ENCODE results near the gene TMEM255B. TPM values are rescaled to one million over a fixed set of nuclear protein-coding genes. Genes with fewer than 3 reads are reported as not detected.

The TMEM255B gene
- total RNA-seq, 2 donors from 2014 or later: 0.86 to 1.4 TPM

DNA sequence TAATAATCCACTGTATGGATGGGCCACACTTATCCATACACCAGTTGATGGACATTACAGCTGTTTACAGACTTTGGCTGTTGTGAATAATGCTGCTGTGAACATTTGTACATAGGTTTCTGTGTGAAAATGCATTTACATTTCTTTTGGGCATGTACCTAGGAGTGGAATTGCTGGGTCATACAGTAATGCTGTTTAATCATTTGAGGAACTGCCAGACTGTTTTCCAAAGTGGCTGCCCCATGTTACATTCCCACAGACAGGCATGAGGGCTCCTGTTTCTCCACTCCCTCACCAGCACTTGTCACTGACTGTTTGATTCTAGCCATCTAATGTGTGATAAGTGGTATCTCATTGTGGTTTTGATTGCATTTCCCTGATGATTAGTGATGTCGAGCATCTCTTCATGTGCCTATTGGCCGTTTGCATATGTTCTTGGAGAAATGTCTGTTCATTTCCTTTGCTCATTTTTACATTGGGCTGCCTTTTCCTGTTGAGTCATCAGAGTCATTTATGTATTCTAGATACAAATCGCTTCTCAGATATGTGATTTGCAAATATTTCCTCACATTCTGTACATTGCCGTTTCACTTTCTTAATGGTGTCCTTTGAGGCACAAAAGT lies 12.8 kb downstream of the TMEM255B start:
- Mint-ChIP-seq H3K4me1 (no peaks in the 10 kb centered on the region), H3K27me3 (peaks cover 8% of the 10 kb centered on the region), H3K4me3 (no peak overlapping the region), H3K36me3 (ENCODE audit: low read depth) (peaks cover 2% of the 10 kb centered on the region), H3K27ac (no peak overlapping the region)
- DNase-seq (no peak), ATAC-seq (peak; percentile 27)
- H3K9me3 ChIP-seq (ENCODE audit: control insufficient read depth, low read length, poor library complexity, severe bottlenecking): no peaks in the 10 kb centered on the region

- H3K4me3 Mint-ChIP-seq: no peak overlapping the region
- no peaks in the 10 kb centered on the region for H3K36me3 Mint-ChIP-seq (ENCODE audit: low read depth)
- H3K9me3 ChIP-seq (ENCODE audit: control insufficient read depth, low read length, poor library complexity, severe bottlenecking): no peaks in the 10 kb centered on the region
- no peaks in the 10 kb centered on the region for H3K4me1 Mint-ChIP-seq
- no peak overlapping the region for H3K27ac Mint-ChIP-seq
- ATAC-seq (no peak), DNase-seq (no peak)
- H3K27me3 Mint-ChIP-seq: peaks cover 19% of the 10 kb centered on the region
Observed at GRCh38 chr13:113774177-113775107, 15.4 kb downstream of the TMEM255B start.

GRCh38 chr13:113775451-113776145 lies 16.6 kb downstream of the TMEM255B start:
- Mint-ChIP-seq H3K36me3 (ENCODE audit: low read depth) (no peaks in the 10 kb centered on the region), H3K27me3 (peaks cover 21% of the 10 kb centered on the region), H3K27ac (no peak overlapping the region), H3K4me1 (no peaks in the 10 kb centered on the region), H3K4me3 (no peak overlapping the region)
- no peaks in the 10 kb centered on the region for H3K9me3 ChIP-seq (ENCODE audit: control insufficient read depth, low read length, poor library complexity, severe bottlenecking)
- ATAC-seq (no peak), DNase-seq (no peak)

DNA sequence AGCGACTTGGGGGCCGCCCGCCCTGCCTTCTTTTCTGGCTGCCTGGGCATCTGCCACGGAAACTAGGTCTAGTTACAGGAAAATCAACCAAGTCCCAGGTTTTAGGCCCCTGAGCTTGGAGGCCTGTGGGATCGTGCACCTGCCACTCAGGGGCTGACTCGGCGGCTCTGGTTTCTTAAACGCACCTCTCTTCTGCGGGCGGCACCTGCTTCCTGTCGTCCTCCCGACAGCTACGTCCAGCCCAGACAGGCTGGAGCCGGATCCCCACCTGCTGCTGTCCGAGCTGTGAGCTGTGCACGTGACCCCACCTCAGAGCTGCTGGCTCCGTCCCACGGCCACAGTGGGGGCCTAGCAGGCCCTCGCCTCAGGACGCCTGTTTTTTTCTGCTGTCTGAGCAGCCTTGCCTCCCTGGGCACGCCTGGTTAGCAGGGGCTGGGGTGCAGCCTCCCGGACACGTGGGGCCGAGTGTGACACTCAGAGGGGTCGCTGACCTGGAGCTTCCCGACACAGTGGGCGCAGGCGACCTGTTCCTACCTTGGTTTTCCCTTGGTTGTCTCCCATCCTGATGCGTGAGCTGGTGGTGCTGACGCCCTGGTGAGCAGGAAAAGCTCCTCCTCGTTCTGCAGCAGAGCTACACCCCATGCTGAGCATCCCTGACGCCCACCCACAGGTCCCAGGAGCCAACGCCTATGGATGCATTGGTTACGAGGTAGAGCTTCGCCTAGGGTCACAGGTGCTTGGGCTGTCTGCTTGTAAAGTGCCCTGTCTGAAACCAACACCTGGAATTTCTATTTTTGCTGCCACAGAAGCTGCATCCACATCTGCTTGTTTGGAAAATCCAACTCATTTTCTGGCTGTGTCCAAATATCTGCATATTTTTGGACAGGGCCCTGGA lies 17.5 kb downstream of the TMEM255B start:
- H3K36me3 Mint-ChIP-seq (ENCODE audit: low read depth): no peaks in the 10 kb centered on the region
- H3K4me3 Mint-ChIP-seq: no peak overlapping the region
- ATAC-seq (no peak), DNase-seq (no peak)
- no peaks in the 10 kb centered on the region for H3K9me3 ChIP-seq (ENCODE audit: control insufficient read depth, low read length, poor library complexity, severe bottlenecking)
- no peaks in the 10 kb centered on the region for H3K4me1 Mint-ChIP-seq
- peaks cover 21% of the 10 kb centered on the region for H3K27me3 Mint-ChIP-seq
- H3K27ac Mint-ChIP-seq: no peak overlapping the region

- no peaks in the 10 kb centered on the region for H3K9me3 ChIP-seq (ENCODE audit: control insufficient read depth, low read length, poor library complexity, severe bottlenecking)
- no peaks in the 10 kb centered on the region for H3K36me3 Mint-ChIP-seq (ENCODE audit: low read depth)
- DNase-seq (no peak), ATAC-seq (no peak)
- no peaks in the 10 kb centered on the region for H3K4me1 Mint-ChIP-seq
- no peak overlapping the region for H3K4me3 Mint-ChIP-seq
- H3K27me3 Mint-ChIP-seq: peaks cover 21% of the 10 kb centered on the region
- no peak overlapping the region for H3K27ac Mint-ChIP-seq
Observed at GRCh38 chr13:113777311-113778260, 18.6 kb downstream of the TMEM255B start.

DNA sequence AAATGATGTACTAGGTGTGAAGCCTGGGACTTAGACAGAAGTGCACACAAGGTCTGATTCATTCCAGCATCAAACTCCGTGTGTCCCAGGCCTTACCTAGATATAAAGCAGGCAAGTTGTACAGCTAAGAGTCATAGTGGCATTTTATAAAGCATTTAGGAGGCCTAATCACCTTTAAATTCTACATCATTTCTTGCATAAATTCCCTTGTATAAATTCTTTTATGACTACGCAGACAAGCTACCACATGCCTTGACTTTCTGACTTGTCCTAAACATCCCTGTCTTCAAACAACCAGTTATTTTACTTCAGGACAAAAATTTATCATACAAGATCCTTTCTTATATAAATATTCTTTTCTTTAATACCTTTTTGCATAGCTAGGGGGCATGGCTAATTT lies 22.5 kb downstream of the TMEM255B start:
- DNase-seq: no peak
- Mint-ChIP-seq H3K4me3 (no peak overlapping the region), H3K27ac (no peak overlapping the region), H3K27me3 (peaks cover 44% of the 10 kb centered on the region), H3K36me3 (ENCODE audit: low read depth) (peaks cover 2% of the 10 kb centered on the region), H3K4me1 (no peaks in the 10 kb centered on the region)
- ATAC-seq: no peak
- H3K9me3 ChIP-seq (ENCODE audit: control insufficient read depth, low read length, poor library complexity, severe bottlenecking): no peaks in the 10 kb centered on the region

GRCh38 chr13:113782472-113782871 lies 23.4 kb downstream of the TMEM255B start:
- H3K4me3 Mint-ChIP-seq: no peak overlapping the region
- no peak for DNase-seq
- no peaks in the 10 kb centered on the region for H3K9me3 ChIP-seq (ENCODE audit: control insufficient read depth, low read length, poor library complexity, severe bottlenecking)

GRCh38 chr13:113783200-113783881 lies 24.3 kb downstream of the TMEM255B start:
- Mint-ChIP-seq H3K36me3 (ENCODE audit: low read depth) (peaks cover 2% of the 10 kb centered on the region), H3K27me3 (peaks cover 36% of the 10 kb centered on the region), H3K27ac (no peak overlapping the region), H3K4me3 (no peak overlapping the region), H3K4me1 (no peaks in the 10 kb centered on the region)
- ATAC-seq: no peak
- H3K9me3 ChIP-seq (ENCODE audit: control insufficient read depth, low read length, poor library complexity, severe bottlenecking): no peaks in the 10 kb centered on the region
- no peak for DNase-seq

More at GRCh38 chr13:113782472-113782871, 23.4 kb downstream of the TMEM255B start:
- peaks cover 37% of the 10 kb centered on the region for H3K27me3 Mint-ChIP-seq
- peaks cover 2% of the 10 kb centered on the region for H3K36me3 Mint-ChIP-seq (ENCODE audit: low read depth)
- H3K4me1 Mint-ChIP-seq: no peaks in the 10 kb centered on the region
- no peak for ATAC-seq
- H3K27ac Mint-ChIP-seq: no peak overlapping the region

- H3K9me3 ChIP-seq (ENCODE audit: control insufficient read depth, low read length, poor library complexity, severe bottlenecking): no peaks in the 10 kb centered on the region
- no peak for DNase-seq
- no peak for ATAC-seq
- Mint-ChIP-seq H3K27ac (no peak overlapping the region), H3K4me1 (no peaks in the 10 kb centered on the region), H3K27me3 (peaks cover 31% of the 10 kb centered on the region), H3K36me3 (ENCODE audit: low read depth) (peaks cover 2% of the 10 kb centered on the region), H3K4me3 (no peak overlapping the region)
Observed at GRCh38 chr13:113783966-113784644, 25.1 kb downstream of the TMEM255B start.

- ATAC-seq: no peak
- peaks cover 2% of the 10 kb centered on the region for H3K36me3 Mint-ChIP-seq (ENCODE audit: low read depth)
- H3K4me3 Mint-ChIP-seq: no peak overlapping the region
- H3K27ac Mint-ChIP-seq: no peak overlapping the region
- no peaks in the 10 kb centered on the region for H3K4me1 Mint-ChIP-seq
- DNase-seq: no peak
- no peaks in the 10 kb centered on the region for H3K9me3 ChIP-seq (ENCODE audit: control insufficient read depth, low read length, poor library complexity, severe bottlenecking)
- H3K27me3 Mint-ChIP-seq: peaks cover 30% of the 10 kb centered on the region
Observed at GRCh38 chr13:113784645-113785024, 25.6 kb downstream of the TMEM255B start.
